Brain microvascular endothelial cell (primary cell): Measurements from ENCODE around the gene GRIN2C.

Experiments
- DNase-seq: peaks from one replicate; pipeline ENCODE4 v3.0.0-alpha.2; 2020
- H3K27ac ChIP-seq: fragments of 250-450 bp; sonication (Bioruptor Pico); 2 replicates; pipeline ENCODE4 v1.5.1; 2020; ENCODE audit warnings: mild to moderate bottlenecking, moderate library complexity
- H3K27me3 ChIP-seq: fragments of 250-450 bp; sonication (Bioruptor Pico); replicated peaks from 2 replicates; pipeline ENCODE4 v1.5.1; 2020; ENCODE audit warnings: mild to moderate bottlenecking
- H3K36me3 ChIP-seq: fragments of 250-450 bp; sonication (Bioruptor Pico); replicated peaks from 2 replicates; pipeline ENCODE4 v1.5.1; 2020; ENCODE audit warnings: mild to moderate bottlenecking
- H3K4me3 ChIP-seq: 2 replicates; pipeline ENCODE4 v1.5.1; 2011; ENCODE audit warnings: low read depth, mild to moderate bottlenecking, control low read depth, low read length, moderate library complexity
- in situ Hi-C: cut with HindIII; loops from 2 replicates; pipeline ENCODE4 v1.10.0; 2017; ENCODE audit warnings: low sequenced_read_pairs, low pct_ligation_motif_present
- TF ChIP-seq, protein P1 (sequence below): IDR thresholded peaks from 2 replicates; pipeline ENCODE4 v1.5.1; 2011; ENCODE audit warnings: low read depth, mild to moderate bottlenecking, moderate library complexity, low read length, control low read depth, inconsistent platforms; ENCODE audit errors: missing control alignments

The GRIN2C gene

DNA sequence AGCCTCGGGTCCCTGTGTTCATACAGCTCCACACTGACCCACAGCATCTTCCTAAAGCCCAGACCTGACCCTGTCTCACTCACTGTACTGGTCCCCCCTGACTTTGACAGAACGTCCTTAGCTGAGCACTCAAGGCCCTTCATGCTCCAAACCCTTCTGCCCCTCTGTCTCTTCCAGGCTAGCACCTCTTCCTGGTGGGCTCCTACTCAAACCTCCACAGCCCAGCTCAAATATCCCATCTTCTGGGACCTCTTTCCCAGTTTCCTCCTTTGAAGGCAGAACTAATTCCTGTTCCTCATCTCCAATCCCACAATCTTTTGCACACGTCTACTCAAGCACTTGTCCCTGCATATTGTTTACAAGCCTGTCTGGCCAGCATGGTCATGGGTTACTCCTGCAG lies 8.8 kb downstream of the GRIN2C start:
- Histone ChIP-seq H3K27me3 (peaks cover 33% of the 10 kb centered on the region), H3K36me3 (no peaks in the 10 kb centered on the region), H3K4me3 (no peak overlapping the region), H3K27ac (no peak overlapping the region)
- in situ Hi-C loops, result no loop called here
- TF ChIP-seq, protein P1, sequence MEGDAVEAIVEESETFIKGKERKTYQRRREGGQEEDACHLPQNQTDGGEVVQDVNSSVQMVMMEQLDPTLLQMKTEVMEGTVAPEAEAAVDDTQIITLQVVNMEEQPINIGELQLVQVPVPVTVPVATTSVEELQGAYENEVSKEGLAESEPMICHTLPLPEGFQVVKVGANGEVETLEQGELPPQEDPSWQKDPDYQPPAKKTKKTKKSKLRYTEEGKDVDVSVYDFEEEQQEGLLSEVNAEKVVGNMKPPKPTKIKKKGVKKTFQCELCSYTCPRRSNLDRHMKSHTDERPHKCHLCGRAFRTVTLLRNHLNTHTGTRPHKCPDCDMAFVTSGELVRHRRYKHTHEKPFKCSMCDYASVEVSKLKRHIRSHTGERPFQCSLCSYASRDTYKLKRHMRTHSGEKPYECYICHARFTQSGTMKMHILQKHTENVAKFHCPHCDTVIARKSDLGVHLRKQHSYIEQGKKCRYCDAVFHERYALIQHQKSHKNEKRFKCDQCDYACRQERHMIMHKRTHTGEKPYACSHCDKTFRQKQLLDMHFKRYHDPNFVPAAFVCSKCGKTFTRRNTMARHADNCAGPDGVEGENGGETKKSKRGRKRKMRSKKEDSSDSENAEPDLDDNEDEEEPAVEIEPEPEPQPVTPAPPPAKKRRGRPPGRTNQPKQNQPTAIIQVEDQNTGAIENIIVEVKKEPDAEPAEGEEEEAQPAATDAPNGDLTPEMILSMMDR, result no peak
- DNase-seq, result no peak

DNA sequence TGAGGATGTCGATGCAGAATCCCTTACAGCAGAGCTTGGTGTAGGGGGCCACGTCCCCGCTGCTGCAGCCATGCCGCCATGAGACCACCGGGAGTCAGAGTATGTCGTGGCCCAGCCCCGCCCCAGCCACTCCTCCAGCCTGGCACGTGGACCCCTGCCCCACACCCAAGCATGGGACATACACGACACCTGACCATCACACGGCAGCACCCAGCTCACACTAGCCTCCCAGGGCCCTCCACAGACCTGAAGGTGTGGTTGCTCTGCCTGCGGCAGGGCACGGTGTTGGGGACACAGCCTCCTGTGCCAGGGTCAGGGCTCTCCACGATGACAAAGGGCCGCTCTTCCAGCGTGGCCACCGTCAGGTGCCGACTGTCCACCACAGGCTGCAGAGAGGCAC lies 9.4 kb downstream of the GRIN2C start:
- H3K27me3 ChIP-seq, result peaks cover 33% of the 10 kb centered on the region
- TF ChIP-seq, protein P1, result no peak

DNA sequence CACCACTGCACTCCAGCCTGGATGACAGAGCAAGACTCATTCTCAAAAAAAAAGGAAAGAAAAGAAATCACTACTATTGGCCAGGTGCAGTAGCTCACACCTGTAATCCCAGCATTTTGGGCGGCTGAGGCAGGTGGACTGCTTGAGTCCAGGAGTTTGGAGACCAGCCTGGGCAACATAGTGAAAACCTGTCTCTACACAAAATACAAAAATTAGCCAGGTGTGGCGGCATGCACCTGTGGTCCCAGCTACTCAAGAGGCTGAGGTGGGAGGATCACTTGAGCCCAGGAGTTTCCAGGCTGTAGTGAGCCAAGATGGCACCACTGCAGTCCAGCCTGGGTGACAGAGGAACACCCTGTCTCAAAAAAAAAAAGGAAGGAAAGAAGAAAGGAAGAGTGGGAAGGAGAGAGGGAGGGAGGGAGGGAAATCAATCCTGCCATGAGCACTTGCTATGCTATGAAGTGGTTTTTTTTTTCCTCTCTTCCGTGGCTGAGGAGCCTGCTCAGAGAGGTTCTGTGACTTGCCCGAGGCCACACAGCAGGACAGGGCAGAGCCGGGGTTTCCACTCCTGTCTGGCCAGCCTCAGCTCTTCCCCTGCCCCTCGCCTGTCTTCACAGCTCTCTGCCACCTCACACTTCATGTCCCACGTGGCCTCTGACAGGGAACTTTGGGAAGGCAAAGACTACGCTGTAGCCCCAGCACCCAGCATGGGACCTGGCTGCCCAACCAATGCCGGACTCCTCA lies 10.9 kb downstream of the GRIN2C start:
- in situ Hi-C loops, result no loop called here
- no peak overlapping the region for H3K4me3 ChIP-seq
- H3K27ac ChIP-seq, result no peak overlapping the region
- DNase-seq, result no peak
- H3K36me3 ChIP-seq, result no peaks in the 10 kb centered on the region
- peaks cover 27% of the 10 kb centered on the region for H3K27me3 ChIP-seq
- TF ChIP-seq, protein P1, result no peak

More for the DNA sequence above, 9.4 kb downstream of the GRIN2C start:
- Histone ChIP-seq H3K4me3 (no peak overlapping the region), H3K27ac (no peak overlapping the region), H3K36me3 (no peaks in the 10 kb centered on the region)
- in situ Hi-C loops, result no loop called here
- no peak for DNase-seq

DNA sequence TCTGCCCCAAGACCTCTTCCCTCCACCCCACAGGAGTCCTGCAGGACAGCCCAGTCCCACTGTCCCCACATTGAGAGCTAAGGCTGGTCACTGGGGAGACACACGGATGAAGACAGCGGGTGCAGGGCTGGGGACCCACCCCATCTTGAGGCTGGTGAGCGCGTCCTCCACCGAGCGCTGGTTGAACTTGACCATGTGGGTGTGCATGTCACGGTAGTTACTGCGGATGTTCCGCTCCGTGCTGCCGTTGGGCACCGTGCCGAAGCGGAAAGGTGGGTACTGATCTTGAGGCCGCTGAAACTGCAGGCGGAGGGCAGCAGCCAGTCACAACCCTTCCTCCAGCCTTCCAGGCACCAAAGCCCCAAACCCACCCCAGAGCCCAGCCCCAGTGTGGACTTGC lies 13.1 kb downstream of the GRIN2C start:
- peaks cover 9% of the 10 kb centered on the region for H3K27me3 ChIP-seq
- in situ Hi-C loops, result no loop called here

DNA sequence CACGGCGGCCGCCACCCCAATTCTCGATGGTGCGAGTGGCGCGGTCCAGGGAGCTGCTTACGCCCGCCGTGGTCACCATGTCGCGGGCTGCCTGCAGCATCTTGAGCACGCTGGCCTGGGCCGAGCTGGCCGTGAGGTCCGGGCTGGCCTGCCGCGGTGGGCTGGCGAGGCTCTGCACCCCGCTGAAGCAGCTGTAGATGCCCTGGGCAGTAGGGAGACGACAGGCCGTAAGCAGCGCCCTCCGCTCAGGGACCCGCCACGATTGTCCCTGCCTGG lies 16.4 kb downstream of the GRIN2C start:
- Histone ChIP-seq H3K27me3 (peaks cover 2% of the 10 kb centered on the region), H3K27ac (no peak overlapping the region), H3K4me3 (no peak overlapping the region), H3K36me3 (no peaks in the 10 kb centered on the region)
- in situ Hi-C loops, result no loop called here
- TF ChIP-seq, protein P1, result no peak
- no peak for DNase-seq

More for the DNA sequence above, 13.1 kb downstream of the GRIN2C start:
- DNase-seq, result no peak
- TF ChIP-seq, protein P1, result no peak
- no peak overlapping the region for H3K4me3 ChIP-seq
- H3K36me3 ChIP-seq, result no peaks in the 10 kb centered on the region
- no peak overlapping the region for H3K27ac ChIP-seq
